SHP77 treated with DMSO at 0.1 percent for 48 hours (cell line): ENCODE results near the gene CCDC91.

Experiments
- DNase-seq: peaks from one replicate; lab custom pipeline; 2025; lab: John Stamatoyannopoulos, UW

The CCDC91 gene

GRCh38 chr12:28190321-28191050 is at the start of gene CCDC91:
CCDC91 (plus strand) TSS chr12:28190456; CDS start chr12:28257216, 66,760 bp downstream.
- DNase-seq = peak; percentile 48

DNA sequence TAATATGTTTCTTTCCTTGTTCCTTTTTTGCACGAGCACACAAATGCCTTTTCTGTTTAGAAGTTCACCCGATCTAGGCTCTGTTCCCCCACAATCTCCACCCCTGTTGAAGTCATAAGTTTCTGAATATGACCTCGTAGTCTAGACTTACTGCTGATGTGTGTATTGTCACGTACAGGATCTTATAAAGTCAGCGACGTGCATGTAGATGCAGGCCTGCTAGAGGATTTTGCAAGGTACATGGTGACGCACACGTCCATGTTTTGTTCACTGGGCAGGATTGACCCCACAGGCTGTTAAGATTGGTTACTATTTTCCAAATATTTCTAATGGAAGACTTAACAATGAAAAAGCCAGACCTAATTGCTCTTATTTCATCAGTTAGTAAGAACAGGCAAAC is 46.2 kb upstream of the CCDC91 start:
- no peak for DNase-seq

- no peak for DNase-seq
These were observed 45.7 kb upstream of the CCDC91 start for GRCh38 chr12:28144532-28144931.

GRCh38 chr12:28145216-28145615 is 45.0 kb upstream of the CCDC91 start:
- no peak for DNase-seq

GRCh38 chr12:28149279-28149678 is 41.0 kb upstream of the CCDC91 start:
- no peak for DNase-seq

GRCh38 chr12:28156362-28156761 is 33.9 kb upstream of the CCDC91 start:
- no peak for DNase-seq

- DNase-seq = no peak
These were observed 33.5 kb upstream of the CCDC91 start for GRCh38 chr12:28156804-28157203.

GRCh38 chr12:28158353-28158752 is 31.9 kb upstream of the CCDC91 start:
- no peak for DNase-seq

DNA sequence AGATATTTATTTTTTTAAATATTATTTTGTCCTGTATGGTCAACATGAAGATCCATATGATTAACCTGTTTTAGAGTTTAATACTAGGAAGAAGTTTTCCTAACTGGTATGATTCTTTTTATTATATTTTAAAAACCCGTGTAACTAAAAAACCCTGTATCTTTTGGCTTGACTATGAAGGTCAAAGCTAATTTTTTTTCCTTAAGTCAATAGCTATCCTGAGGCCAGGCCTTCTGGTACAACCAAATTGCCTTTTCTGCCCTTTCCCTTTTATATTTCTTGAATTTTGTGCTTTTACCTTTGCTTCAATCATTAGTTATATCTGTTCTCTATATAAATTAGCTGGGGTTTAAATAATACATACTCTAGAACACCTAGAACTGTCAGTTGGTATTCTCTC is 30.6 kb upstream of the CCDC91 start:
- no peak for DNase-seq

GRCh38 chr12:28161697-28162096 is 28.6 kb upstream of the CCDC91 start:
- DNase-seq = no peak

DNA sequence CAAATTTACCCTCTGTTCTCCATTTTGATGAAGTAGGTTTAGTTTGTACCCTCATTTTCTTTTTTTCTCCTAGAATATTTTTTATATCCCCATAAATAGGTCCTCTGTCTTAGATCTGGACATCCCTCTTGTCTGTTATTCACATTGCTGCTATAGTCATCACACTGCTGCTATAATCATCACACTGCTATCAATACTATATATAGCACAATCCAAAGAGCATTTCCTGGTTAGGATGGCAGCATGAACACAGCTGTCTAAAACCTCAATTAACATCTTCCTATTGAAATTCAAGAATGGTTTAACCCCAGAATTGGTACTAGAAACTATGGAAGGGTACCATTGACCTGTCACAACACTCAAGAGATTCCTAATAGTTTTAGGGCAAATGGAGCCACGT is 27.6 kb upstream of the CCDC91 start:
- DNase-seq = no peak

GRCh38 chr12:28164644-28165275 is 25.5 kb upstream of the CCDC91 start:
- no peak for DNase-seq

DNA sequence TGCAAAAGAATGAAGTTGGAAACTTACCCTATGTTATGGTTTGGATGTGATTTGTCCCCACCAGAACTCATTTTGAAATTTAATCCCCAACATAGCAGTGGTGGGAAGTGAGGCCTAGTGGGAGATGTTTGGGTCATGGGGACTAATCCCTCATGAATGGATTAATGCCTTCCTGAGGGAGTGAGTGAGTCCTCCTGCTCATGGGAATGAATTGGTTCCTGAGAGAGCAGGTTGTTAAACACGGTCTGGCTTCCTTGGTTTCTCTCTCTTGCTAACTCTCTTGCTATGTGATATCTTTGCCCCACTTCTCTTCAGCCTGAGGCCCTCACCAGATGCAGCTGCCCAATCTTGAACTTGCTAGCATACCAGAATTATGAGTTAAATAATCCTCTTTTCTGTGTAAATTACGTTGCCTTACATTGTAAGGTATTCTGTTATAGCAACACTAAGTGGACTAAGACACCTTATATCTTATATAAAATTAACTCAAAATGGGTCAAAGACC is 22.2 kb upstream of the CCDC91 start:
- DNase-seq = no peak

GRCh38 chr12:28171356-28172060 is 18.7 kb upstream of the CCDC91 start:
- no peak for DNase-seq

DNA sequence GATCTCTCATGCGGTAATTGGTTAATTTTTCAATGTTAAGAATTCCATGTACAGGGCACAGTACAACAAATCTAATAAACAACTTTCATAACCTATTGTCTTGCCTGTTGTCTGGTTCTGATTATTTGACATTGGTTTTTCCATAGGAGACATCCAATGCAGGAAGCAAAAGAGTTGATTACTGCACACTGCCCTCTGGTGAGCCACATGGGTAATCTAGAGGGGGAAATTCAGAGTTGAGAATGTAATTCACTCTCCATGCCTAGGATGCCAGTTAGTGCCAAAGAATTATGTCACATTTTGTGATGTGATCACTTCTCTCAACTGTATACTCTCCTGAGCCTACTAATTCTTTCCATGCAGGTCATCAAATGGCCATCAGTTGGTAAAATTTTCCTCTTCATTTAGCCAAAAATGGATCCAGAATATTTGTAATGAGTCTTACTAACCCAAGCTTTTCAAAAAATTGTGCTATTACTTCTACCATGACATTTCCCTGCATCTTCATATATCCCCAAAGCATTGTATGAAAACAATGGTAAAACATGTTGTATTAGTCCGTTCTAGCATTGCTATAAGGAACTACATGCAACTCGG is 17.7 kb upstream of the CCDC91 start:
- DNase-seq = peak; percentile 23

- no peak for DNase-seq
These were observed 16.8 kb upstream of the CCDC91 start for GRCh38 chr12:28173440-28173839.

DNA sequence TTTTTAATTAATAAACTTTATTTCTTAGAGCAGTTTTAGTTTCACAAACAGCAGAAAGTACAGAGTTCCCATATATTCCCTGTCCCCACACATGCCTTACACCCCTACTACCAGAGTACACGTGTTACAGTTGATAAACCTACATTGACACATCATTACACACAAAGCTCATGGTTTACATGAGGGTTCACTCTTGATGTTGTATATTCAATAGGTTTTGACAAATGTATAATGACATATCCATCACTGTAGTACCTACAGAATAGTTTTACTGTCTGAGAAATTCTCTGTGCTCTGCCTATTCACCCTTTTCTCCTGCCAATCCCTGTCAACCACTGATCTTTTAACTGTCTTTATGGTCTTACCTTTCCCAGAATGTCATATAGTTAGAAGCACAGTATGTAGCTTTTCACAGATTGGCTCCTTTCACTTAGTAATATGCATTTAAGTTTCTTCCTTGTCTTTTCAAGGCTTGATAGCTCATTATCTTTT is 15.1 kb upstream of the CCDC91 start:
- no peak for DNase-seq

DNA sequence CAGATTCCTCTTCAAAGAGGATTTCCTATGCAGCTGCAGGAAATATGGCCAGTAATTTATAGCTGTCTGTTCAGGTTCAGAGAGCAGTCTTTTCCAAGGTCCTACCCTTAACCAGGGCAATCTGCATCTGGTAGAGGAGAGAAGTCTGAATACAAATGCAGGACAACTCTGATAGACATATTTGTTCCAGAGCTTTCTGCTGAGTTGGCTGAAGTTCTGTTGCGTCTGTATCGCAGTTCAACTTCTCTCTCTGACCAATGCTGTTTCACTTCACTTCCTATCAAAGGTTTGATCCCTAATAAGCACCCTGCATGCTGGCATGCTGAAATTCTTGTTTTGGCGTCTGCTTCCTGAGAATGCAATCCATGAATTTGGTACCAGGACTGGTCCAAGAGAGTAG is 14.0 kb upstream of the CCDC91 start:
- no peak for DNase-seq

DNA sequence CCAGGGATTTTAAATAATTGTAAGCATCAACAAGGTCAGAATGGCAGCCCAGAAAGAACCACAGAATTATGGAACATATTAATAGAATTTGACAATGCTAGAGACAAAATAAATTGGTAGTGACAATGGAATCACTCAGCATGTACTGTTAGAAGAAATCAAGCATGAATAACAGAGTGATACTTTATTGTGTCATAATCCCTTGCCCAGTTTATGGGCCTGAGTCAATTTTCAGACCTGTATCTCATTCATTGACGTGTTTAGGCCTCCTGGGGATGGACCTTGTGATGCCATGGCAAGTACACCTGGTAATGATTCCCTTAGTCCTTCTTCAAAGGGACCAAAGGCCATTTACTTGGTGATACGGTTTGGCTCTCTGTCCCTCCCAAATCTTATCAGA is 12.8 kb upstream of the CCDC91 start:
- no peak for DNase-seq

DNA sequence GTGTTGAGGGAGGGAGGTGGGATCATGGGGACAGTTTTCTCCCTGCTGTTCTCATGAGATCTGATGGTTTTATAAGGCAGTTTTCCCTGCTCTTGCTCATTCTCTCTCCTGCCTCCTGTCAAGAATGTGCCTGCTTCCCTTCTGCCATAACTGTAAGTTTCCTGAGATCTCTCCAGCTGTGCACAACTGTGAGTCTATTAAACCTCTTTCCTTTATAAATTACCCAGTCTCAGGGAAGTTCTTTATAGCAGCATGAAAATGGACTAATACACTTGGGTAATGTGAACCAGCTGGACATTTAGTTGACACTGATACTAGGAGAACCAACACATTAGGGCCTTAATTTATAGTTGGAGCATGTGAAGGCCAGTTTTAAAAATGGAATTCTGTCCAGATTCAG is 12.4 kb upstream of the CCDC91 start:
- no peak for DNase-seq

- DNase-seq = no peak
These were observed 11.5 kb upstream of the CCDC91 start for GRCh38 chr12:28178775-28179174.

GRCh38 chr12:28180786-28181185 is 9.5 kb upstream of the CCDC91 start:
- no peak for DNase-seq
